Measurements from ENCODE around the gene MEI1. TPM values are rescaled to one million over a fixed set of nuclear protein-coding genes. Genes with fewer than 3 reads are reported as not detected.
A peak's percentile ranks its signal among the peaks of the same experiment; 100 is the strongest.

MEI1 gene
- total RNA-seq, 4 donors from 2014 or later: 0.29 TPM; not detected in 3

GRCh38 chr22:41826021-41826420 is 126.7 kb downstream of the MEI1 start:
- intact Hi-C loops (cut with DNase I; ENCODE audit: low total_unique reads) (no loop called here), in situ Hi-C loops (cut with MboI; ENCODE audit: low sequenced_read_pairs in 4 of 4) (loop anchor here in 1 of 4 donors (10.0 kb wide), 1 partner anchor 119 kb away; the partner anchor contains the start of gene CENPM)
- peaks cover 27 to 29% of the 10 kb centered on the region in 2 donors for H3K4me1 ChIP-seq
- H3K36me3 ChIP-seq: no peaks in the 10 kb centered on the region
- no peaks in the 10 kb centered on the region for H3K9me3 ChIP-seq
- H3K4me3 ChIP-seq: no peak overlapping the region
- ATAC-seq (peak in 1 of 2 donors; percentile 6), DNase-seq (no peak)
- H3K27me3 ChIP-seq: no peaks in the 10 kb centered on the region
- peak overlapping the region; percentile 81 to 92 (median 92) for H3K27ac ChIP-seq
- no peak for TF ChIP-seq CTCF (IDR thresholded peaks at IDR 0.05 in 4 of 5, conservative IDR thresholded peaks at IDR 0.05 in 1 of 5)
- no peak for TF ChIP-seq POLR2A (IDR thresholded peaks at IDR 0.05)

GRCh38 chr22:41826430-41827383 is 127.4 kb downstream of the MEI1 start:
- TF ChIP-seq CTCF (IDR thresholded peaks at IDR 0.05 in 4 of 5, conservative IDR thresholded peaks at IDR 0.05 in 1 of 5) (no peak), POLR2A (IDR thresholded peaks at IDR 0.05) (no peak)
- Histone ChIP-seq H3K4me3 (peak overlapping the region in 1 of 4 donors; percentile 19), H3K27me3 (no peaks in the 10 kb centered on the region), H3K27ac (peak overlapping the region; percentile 81 to 92 (median 92)), H3K36me3 (no peaks in the 10 kb centered on the region), H3K9me3 (no peaks in the 10 kb centered on the region), H3K4me1 (peaks cover 29 to 33% of the 10 kb centered on the region in 2 donors)
- DNase-seq (peak; percentile 70 to 90), ATAC-seq (peak; percentile 90 to 96)
- intact Hi-C loops (cut with DNase I; ENCODE audit: low total_unique reads): no loop called here
- in situ Hi-C loops (cut with MboI; ENCODE audit: low sequenced_read_pairs in 4 of 4): loop anchor here in 1 of 4 donors (10.0 kb wide), 1 partner anchor 118 kb away; the partner anchor contains the start of gene CENPM

DNA sequence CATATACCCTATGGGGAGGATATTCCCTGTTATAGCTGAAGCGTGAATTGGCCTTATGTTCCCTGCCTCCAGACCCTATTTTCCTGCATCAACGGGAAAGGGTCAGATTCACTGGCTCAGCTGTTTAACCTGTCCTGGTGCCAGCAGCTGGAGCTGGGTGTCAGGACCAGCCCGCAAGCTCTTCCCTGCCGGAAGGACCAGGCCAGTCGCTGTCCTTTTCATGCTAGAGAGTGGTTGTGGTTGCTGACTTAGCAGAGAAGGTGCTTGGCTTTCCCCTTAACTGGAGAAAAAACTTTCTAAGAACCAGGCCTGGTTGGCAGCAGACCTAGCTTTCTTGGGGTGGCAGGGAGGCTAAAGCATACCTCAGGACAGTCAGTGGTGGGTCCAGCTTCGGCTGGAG is 128.4 kb downstream of the MEI1 start:
- Histone ChIP-seq H3K36me3 (no peaks in the 10 kb centered on the region), H3K4me1 (peaks cover 29 to 36% of the 10 kb centered on the region in 2 donors), H3K27me3 (no peaks in the 10 kb centered on the region), H3K4me3 (no peak overlapping the region), H3K27ac (peak overlapping the region; percentile 81 to 92 (median 92)), H3K9me3 (no peaks in the 10 kb centered on the region)
- TF ChIP-seq CTCF (IDR thresholded peaks at IDR 0.05 in 4 of 5, conservative IDR thresholded peaks at IDR 0.05 in 1 of 5) (no peak), POLR2A (IDR thresholded peaks at IDR 0.05) (no peak)
- intact Hi-C loops (cut with DNase I; ENCODE audit: low total_unique reads): no loop called here
- DNase-seq (peak in 1 of 2 donors; percentile 46), ATAC-seq (peak in 1 of 2 donors; percentile 8)
- in situ Hi-C loops (cut with MboI; ENCODE audit: low sequenced_read_pairs in 4 of 4): loop anchor here in 1 of 4 donors (10.0 kb wide), 1 partner anchor 117 kb away; the partner anchor contains the start of gene CENPM

- DNase-seq (no peak), ATAC-seq (no peak)
- intact Hi-C loops (cut with DNase I; ENCODE audit: low total_unique reads) (no loop called here), in situ Hi-C loops (cut with MboI; ENCODE audit: low sequenced_read_pairs in 4 of 4) (loop anchor here in 1 of 4 donors (10.0 kb wide), 1 partner anchor 116 kb away; the partner anchor contains the start of gene CENPM)
- Histone ChIP-seq H3K27ac (peak overlapping the region in 3 of 4 donors; percentile 91 to 92 (median 92)), H3K36me3 (no peaks in the 10 kb centered on the region), H3K9me3 (no peaks in the 10 kb centered on the region), H3K4me1 (peaks cover 29 to 36% of the 10 kb centered on the region in 2 donors), H3K4me3 (no peak overlapping the region), H3K27me3 (no peaks in the 10 kb centered on the region)
- TF ChIP-seq CTCF (IDR thresholded peaks at IDR 0.05 in 4 of 5, conservative IDR thresholded peaks at IDR 0.05 in 1 of 5) (no peak), POLR2A (IDR thresholded peaks at IDR 0.05) (no peak)
Measured at GRCh38 chr22:41828516-41828915, 129.2 kb downstream of the MEI1 start.

Measured in gastrocnemius medialis (tissue), 4 donors.